ENCODE results near the gene PHF13.

DNA sequence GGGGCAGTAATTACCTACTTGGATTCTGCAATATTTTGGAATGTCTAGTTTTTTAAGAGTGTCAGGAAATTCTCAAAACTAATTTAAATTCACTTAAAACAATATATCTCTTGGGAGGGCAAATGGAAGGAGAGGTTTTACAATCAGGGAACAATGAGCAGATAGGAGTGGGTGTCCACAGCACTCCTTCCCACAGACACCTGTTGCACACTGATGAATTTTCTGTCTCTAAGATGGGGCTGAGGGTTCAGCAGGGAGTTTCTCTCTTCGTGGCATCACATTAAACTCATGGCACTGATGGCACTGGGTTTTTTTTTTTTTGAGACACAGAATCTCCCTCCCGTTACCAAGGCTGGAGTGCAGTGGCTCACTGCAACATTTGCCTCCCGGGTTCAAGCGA, 5.5 kb downstream of the PHF13 start:
- TF ChIP-seq EP300 (IDR thresholded peaks at IDR 0.05) (no peak), POLR2A (IDR thresholded peaks at IDR 0.05) (no peak), POLR2AphosphoS5 (IDR thresholded peaks at IDR 0.05) (no peak)
- TF ChIP-seq, protein P1, sequence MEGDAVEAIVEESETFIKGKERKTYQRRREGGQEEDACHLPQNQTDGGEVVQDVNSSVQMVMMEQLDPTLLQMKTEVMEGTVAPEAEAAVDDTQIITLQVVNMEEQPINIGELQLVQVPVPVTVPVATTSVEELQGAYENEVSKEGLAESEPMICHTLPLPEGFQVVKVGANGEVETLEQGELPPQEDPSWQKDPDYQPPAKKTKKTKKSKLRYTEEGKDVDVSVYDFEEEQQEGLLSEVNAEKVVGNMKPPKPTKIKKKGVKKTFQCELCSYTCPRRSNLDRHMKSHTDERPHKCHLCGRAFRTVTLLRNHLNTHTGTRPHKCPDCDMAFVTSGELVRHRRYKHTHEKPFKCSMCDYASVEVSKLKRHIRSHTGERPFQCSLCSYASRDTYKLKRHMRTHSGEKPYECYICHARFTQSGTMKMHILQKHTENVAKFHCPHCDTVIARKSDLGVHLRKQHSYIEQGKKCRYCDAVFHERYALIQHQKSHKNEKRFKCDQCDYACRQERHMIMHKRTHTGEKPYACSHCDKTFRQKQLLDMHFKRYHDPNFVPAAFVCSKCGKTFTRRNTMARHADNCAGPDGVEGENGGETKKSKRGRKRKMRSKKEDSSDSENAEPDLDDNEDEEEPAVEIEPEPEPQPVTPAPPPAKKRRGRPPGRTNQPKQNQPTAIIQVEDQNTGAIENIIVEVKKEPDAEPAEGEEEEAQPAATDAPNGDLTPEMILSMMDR (IDR thresholded peaks at IDR 0.05) = no peak
